Measurements from ENCODE around the gene DRD4.
"Not testable (repeated sequence)": the region's sequence is repeated elsewhere in the genome, so short reads cannot be mapped to it uniquely, and the experiment has no call there.

Gene DRD4

DNA sequence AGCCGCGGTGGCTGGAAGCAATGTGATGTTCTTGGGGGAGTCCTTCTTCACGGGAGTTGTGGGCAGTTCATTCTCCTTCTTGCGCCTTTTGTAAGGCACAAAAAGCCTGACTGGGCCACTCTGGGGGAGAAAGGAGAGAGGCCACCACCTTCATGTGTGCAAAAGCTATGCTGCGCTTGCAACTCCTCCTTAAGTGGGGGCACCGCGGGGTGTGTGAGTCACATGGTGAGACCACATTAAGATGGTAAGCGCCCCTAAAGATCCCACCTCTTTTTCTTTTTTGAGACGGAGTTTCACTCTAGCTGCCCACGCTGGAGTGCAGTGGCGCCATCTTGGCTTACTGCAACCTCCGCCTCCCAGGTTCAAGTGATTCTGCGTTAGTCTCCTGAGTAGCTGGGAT is 43.9 kb downstream of the DRD4 start:
- no peak for DNase-seq

DNA sequence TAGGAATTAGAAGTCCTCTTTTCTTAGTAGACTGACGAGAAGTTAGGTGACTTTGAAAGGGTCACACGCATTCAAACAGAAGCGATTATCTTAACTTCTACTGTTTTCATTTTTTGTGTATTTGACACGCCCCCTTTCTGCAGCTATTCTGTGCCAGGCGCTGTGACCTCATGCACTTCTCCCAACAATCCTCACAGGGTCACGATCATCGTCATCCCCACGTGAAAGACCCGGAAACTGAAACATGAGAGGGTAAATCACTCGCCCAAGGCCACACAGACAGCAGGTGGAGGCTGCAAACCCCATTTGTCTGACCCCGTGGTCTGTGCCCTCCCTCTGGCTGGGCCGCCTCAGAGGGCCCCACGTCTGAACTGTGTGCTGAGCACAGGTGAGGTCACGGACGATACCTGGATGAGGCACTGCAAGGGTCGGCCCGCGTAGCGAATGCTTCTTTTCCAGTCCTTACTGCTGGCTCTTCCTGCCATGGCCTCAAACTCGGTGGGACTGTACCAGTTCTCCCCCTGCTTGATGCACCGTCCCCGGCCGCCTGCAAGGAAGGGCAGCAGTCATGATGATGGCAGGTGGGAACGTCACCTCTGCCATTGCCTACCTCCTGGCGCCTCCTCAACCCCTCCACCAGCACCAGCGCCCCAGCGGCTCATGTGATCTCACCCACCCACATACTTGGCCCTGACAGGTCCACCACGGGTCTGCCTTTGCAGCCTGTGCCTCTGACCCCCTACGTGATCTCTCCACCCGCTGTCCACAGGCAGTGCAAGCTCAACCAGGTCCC is 49.6 kb downstream of the DRD4 start:
- DNase-seq = no peak

DNA sequence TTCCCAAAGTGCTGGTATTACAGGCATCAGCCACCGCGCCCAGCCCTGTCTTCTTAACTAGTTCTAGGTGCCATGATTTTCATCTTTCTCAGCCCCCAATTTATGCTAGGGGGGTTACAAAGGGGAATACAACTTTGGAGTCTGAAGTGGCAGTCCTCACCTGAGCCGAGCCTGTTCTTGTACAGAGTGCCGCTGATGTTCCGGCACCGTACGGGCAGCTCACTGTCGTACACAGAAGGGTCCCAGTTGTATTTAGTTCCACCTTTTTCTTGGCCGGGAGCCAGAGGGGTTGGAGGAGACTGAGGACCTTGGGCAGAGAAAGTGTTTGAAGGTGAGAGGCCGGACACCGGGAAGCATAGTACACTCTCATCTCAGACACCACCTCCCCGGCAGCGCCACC is 50.7 kb downstream of the DRD4 start:
- DNase-seq = no peak

DNA sequence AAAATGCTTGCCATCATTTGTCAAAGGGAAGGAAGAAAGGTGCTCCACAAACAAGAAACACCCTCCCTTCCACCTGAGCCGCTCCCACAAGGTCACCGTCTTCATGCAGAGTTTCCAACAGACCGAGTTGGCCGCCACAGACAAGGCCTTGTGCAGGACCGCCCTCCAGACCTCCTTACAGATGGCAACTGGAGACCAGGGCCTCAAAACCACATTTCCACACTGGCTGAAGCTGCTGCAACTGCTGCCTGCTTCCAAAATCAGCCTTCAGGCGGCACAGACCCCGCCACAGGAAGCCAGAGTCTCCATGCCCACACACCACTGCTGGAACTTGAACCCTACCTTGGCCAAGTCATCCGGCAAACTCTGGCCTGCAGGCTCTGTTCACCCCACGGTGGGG is 51.6 kb downstream of the DRD4 start:
- DNase-seq = no peak

DNA sequence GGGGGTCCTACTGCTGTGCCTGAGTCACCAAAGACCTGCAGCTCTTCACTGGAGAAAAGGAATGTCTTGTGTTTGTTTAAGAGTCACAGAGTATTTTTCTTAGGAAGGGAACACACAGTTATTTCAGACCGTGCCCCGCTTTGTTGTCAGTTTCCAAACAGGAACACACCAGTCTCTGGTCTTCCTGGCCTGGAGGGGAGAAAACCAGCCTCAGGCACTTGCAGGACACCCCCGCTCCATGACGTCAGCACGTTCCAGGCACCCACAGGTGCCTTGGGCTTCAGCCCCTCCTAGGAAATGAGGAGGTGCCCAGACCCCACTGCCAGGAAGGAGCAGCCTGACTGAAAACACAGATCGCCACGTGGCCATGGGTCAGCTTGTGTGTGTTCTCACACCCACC is 52.6 kb downstream of the DRD4 start:
- DNase-seq = no peak

DNA sequence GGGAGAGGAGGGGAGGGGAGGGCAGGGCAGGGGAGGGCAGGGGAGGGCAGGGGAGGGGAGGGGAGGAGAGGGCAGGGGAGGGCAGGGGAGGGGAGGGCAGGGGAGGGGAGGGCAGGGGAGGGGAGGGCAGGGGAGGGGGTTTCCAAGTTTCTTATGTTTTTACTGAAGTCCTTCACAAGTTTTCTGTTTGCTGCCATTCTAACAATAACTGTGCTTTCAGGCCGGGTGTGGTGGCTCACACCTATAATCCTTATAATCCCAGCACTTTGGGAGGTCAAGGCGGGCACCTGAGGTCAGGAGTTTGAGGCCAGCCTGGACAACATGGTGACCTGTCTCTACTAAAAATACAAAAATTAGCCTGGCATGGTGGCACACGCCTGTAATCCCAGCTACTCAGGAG is 53.2 kb downstream of the DRD4 start:
- DNase-seq = not testable (repeated sequence)
